CD4-positive, alpha-beta T cell treated with Interleukin-6 at 100 ng/mL for 8 hours (primary cell): ENCODE results near the gene CTIF.
"Not testable (repeated sequence)": the region's sequence is repeated elsewhere in the genome, so short reads cannot be mapped to it uniquely, and the experiment has no call there.

Source experiments
- DNase-seq: peaks from one replicate; pipeline ENCODE4 v3.0.0-alpha.2; 2020; ENCODE audit warnings: mixed read lengths, low spot score

CTIF gene

GRCh38 chr18:48868468-48869466 lies 329.9 kb downstream of the CTIF start:
- peak; percentile 12 for DNase-seq

GRCh38 chr18:48869591-48869990 lies 330.8 kb downstream of the CTIF start:
- no peak for DNase-seq

GRCh38 chr18:48870926-48871325 lies 332.1 kb downstream of the CTIF start:
- not testable (repeated sequence) for DNase-seq

GRCh38 chr18:48871391-48872166 lies 332.7 kb downstream of the CTIF start:
- no peak for DNase-seq

- DNase-seq = no peak
These were observed 333.7 kb downstream of the CTIF start for GRCh38 chr18:48872234-48873145.

- no peak for DNase-seq
These were observed 335.4 kb downstream of the CTIF start for GRCh38 chr18:48874233-48874632.

GRCh38 chr18:48874701-48875162 lies 335.9 kb downstream of the CTIF start:
- no peak for DNase-seq

GRCh38 chr18:48875314-48875941 lies 336.6 kb downstream of the CTIF start:
- DNase-seq = no peak

GRCh38 chr18:48875942-48876511 lies 337.2 kb downstream of the CTIF start:
- no peak for DNase-seq

- DNase-seq = no peak
These were observed 337.8 kb downstream of the CTIF start for GRCh38 chr18:48876590-48876989.

- DNase-seq = no peak
These were observed 339.1 kb downstream of the CTIF start for GRCh38 chr18:48877941-48878340.

- no peak for DNase-seq
These were observed 339.6 kb downstream of the CTIF start for GRCh38 chr18:48878471-48878870.

- DNase-seq = no peak
These were observed 340.2 kb downstream of the CTIF start for GRCh38 chr18:48879008-48879431.

- DNase-seq = no peak
These were observed 342.1 kb downstream of the CTIF start for GRCh38 chr18:48880931-48881330.

GRCh38 chr18:48882379-48882778 lies 343.5 kb downstream of the CTIF start:
- no peak for DNase-seq

- DNase-seq = no peak
These were observed 345.5 kb downstream of the CTIF start for GRCh38 chr18:48884306-48884705.

- no peak for DNase-seq
These were observed 345.9 kb downstream of the CTIF start for GRCh38 chr18:48884771-48885170.

- DNase-seq = no peak
These were observed 346.6 kb downstream of the CTIF start for GRCh38 chr18:48885266-48885923.

GRCh38 chr18:48885924-48886400 lies 347.1 kb downstream of the CTIF start:
- DNase-seq = no peak
